ENCODE measurements around the gene GPR155. TPM values are rescaled to one million over a fixed set of nuclear protein-coding genes. Genes with fewer than 3 reads are reported as not detected.

GPR155 gene
- total and polyA plus RNA-seq, 2 donors from 2014 or later: 7.6 to 8.1 TPM

DNA sequence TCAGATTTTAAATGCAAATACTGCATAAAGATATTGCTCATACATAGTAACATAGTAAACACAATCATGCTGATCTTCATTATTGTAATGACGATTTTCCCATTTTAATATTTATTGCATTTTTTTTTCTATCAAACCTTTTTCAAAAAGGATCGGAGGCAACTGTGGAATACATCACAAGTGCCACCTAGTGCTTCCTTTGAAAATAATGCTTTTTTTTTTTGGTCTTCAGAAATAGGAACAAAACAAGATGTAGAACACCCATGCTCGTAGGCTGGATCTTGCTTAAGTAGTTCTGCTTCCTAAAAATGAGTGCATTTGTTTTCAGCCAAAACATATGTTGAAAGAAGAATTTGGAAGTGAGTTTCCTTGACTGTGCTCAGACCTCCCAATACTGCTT, 35.7 kb upstream of the GPR155 start:
- TF ChIP-seq CTCF (IDR thresholded peaks at IDR 0.05; ENCODE audit: borderline replicate concordance, extremely low read depth, insufficient read depth): peak; percentile 47
- peak in 1 of 5 donors; percentile 19 for DNase-seq
- no peaks in the 10 kb centered on the region for H3K4me1 ChIP-seq (ENCODE audit: control insufficient read depth in 2 of 3, insufficient read depth in 2 of 3, low read depth in 1 of 3, low read length in 3 of 3)
- intact Hi-C loops (cut with DNase I): no loop called here
- no peak overlapping the region for H3K27ac ChIP-seq (ENCODE audit: low read depth in 2 of 2, low read length in 2 of 2)
- no peak overlapping the region for H3K9ac ChIP-seq (ENCODE audit: low read length in 3 of 3)
- H3K9me3 ChIP-seq (ENCODE audit: control insufficient read depth in 2 of 3, insufficient read depth in 1 of 3, low read length in 3 of 3): no peaks in the 10 kb centered on the region
- no peaks in the 10 kb centered on the region for H3K36me3 ChIP-seq (ENCODE audit: control insufficient read depth in 2 of 3, insufficient read depth in 3 of 3, low read length in 3 of 3)
- H3K27me3 ChIP-seq (ENCODE audit: control insufficient read depth, insufficient read depth, low read length): no peaks in the 10 kb centered on the region
- FAIRE-seq: peak; percentile 59
- H3K4me3 ChIP-seq (ENCODE audit: low read length in 3 of 3): no peak overlapping the region

- no peak for DNase-seq
- H3K27ac ChIP-seq (ENCODE audit: low read depth in 2 of 2, low read length in 2 of 2): no peak overlapping the region
- no peaks in the 10 kb centered on the region for H3K4me1 ChIP-seq (ENCODE audit: control insufficient read depth in 2 of 3, insufficient read depth in 2 of 3, low read depth in 1 of 3, low read length in 3 of 3)
- intact Hi-C loops (cut with DNase I): no loop called here
- H3K36me3 ChIP-seq (ENCODE audit: control insufficient read depth in 2 of 3, insufficient read depth in 3 of 3, low read length in 3 of 3): no peaks in the 10 kb centered on the region
- H3K9ac ChIP-seq (ENCODE audit: low read length in 3 of 3): no peak overlapping the region
- no peak for TF ChIP-seq CTCF (IDR thresholded peaks at IDR 0.05; ENCODE audit: borderline replicate concordance, extremely low read depth, insufficient read depth)
- no peaks in the 10 kb centered on the region for H3K27me3 ChIP-seq (ENCODE audit: control insufficient read depth, insufficient read depth, low read length)
- no peaks in the 10 kb centered on the region for H3K9me3 ChIP-seq (ENCODE audit: control insufficient read depth in 2 of 3, insufficient read depth in 1 of 3, low read length in 3 of 3)
- no peak overlapping the region for H3K4me3 ChIP-seq (ENCODE audit: low read length in 3 of 3)
- no peak for FAIRE-seq
Observed at GRCh38 chr2:174518395-174518794, 31.6 kb upstream of the GPR155 start.

DNA sequence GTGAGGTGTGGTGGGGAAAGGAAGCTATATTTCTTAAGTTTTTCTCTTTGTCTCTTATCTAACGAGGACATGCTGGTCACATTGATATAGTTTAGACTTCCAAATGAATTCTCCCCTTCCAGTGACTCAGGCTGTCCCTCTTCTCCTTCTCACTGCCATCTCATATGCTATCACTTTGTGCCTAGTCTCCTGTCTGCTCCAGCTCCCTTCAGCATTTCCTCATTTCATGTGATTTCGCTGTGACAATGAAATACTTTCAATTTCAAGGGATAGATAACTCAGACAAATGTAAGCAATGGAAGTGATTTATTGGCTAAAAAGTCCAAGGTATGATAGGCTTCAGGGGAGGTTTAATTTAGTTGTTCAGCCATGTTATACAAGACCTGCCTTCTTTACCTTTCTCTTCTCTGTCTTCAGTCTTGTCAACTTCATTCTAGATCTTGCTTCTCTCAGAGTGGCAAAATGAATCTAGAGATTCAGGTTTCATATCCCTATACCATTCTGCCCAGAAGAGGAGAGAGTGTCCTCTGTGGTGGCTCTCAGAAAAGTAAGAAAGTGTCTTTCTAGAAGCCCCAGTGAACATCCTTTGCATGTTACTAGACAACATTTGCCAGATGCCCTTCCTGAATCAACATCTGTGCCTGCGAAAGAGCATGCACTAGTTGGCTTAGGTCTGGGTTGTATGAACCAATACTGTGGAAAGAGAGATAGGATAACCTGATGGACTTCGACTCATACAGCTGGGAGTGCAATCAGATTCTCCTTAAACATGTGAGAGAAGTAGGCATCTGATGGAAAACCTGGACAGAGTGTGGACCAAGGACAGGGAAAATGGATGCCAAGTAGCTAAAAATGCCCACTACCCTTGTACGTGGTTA, 29.9 kb upstream of the GPR155 start:
- Histone ChIP-seq H3K27me3 (ENCODE audit: control insufficient read depth, insufficient read depth, low read length) (no peaks in the 10 kb centered on the region), H3K9me3 (ENCODE audit: control insufficient read depth in 2 of 3, insufficient read depth in 1 of 3, low read length in 3 of 3) (no peaks in the 10 kb centered on the region), H3K4me1 (ENCODE audit: control insufficient read depth in 2 of 3, insufficient read depth in 2 of 3, low read depth in 1 of 3, low read length in 3 of 3) (no peaks in the 10 kb centered on the region), H3K27ac (ENCODE audit: low read depth in 2 of 2, low read length in 2 of 2) (no peak overlapping the region), H3K4me3 (ENCODE audit: low read length in 3 of 3) (no peak overlapping the region), H3K36me3 (ENCODE audit: control insufficient read depth in 2 of 3, insufficient read depth in 3 of 3, low read length in 3 of 3) (no peaks in the 10 kb centered on the region), H3K9ac (ENCODE audit: low read length in 3 of 3) (no peak overlapping the region)
- FAIRE-seq: no peak
- no peak for TF ChIP-seq CTCF (IDR thresholded peaks at IDR 0.05; ENCODE audit: borderline replicate concordance, extremely low read depth, insufficient read depth)
- no peak for DNase-seq
- intact Hi-C loops (cut with DNase I): no loop called here

Measured in kidney (tissue), 14 donors.